CD4-positive, alpha-beta T cell treated with Interleukin-6 for 4 hours (primary cell): Measurements from ENCODE around the gene METTL6.
"Not testable (repeated sequence)": the region's sequence is repeated elsewhere in the genome, so short reads cannot be mapped to it uniquely, and the experiment has no call there.

Experiments used
- DNase-seq: peaks from one replicate; pipeline ENCODE4 v3.0.0-alpha.2; 2020; ENCODE audit warnings: mixed read lengths

METTL6 gene

DNA sequence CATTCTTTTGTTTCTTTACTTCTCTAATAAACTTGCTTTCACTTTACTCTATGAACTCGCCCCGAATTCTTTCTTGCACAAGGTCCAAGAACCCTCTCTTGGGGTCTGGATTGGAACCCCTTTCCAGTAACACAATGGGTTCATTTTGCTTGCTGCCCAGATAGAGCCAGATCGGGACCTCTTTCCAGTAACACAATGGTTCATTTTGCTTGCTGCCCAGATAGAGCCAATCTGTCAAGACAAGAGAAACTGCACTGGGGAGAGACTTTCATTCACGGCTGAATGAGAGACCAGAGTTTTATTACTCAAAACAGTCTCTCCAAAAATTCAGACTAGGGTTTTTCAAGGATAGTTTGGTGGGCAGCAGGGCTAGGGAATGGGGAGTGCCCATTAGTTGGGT is 25.4 kb downstream of the METTL6 start:
- DNase-seq: no peak

DNA sequence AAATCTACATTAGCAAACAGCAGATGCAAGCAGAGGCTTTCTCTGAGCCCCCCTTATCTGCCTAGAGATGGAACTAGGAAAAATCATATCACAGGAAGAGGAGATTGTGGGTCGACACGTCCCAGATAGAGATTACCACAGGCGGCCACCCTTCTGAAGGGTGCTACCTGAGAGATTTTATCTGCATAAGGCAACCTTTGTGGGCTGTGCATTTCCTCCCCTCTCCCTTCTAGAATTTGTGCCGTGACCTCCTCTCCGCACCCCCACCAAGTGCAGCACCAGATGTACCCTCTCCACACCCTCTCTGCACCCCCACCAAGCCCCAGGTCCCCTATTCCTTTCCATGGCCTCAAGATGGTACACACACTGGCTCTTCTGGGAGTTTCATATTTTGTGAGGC is 27.4 kb downstream of the METTL6 start:
- DNase-seq: peak; percentile 14

DNA sequence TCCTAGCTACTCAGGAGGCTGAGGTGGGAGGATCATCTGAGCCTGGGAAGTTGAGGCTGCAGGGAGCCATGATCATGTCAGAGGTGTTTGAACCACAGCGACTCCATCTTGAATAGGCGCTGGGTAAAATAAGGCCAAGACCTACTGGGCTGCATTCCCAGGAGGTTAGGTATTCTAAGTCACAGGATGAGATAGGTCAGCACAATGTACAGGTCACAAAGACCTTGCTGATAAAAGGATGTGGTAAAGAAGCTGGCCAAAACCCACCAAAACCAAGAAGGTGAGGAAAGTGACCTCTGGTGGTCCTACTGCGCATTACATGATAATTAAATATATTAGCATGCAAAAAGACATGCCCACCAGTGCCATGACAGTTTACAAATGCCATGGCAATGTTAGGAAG is 28.6 kb downstream of the METTL6 start:
- DNase-seq: peak; percentile 6

DNA sequence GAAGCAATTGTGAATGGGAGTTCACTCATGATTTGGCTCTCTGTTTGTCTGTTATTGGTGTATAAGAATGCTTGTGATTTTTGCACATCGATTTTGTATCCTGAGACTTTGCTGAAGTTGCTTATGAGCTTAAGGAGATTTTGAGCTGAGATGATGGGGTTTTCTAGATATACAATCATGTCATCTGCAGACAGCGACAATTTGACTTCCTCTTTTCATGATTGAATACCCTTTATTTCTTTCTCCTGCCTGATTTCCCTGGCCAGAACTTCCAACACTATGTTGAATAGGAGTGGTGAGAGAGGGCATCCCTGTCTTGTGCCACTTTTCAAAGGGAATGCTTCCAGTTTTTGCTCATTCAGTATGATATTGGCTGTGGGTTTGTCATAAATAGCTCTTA is 34.1 kb downstream of the METTL6 start:
- DNase-seq: not testable (repeated sequence)

DNA sequence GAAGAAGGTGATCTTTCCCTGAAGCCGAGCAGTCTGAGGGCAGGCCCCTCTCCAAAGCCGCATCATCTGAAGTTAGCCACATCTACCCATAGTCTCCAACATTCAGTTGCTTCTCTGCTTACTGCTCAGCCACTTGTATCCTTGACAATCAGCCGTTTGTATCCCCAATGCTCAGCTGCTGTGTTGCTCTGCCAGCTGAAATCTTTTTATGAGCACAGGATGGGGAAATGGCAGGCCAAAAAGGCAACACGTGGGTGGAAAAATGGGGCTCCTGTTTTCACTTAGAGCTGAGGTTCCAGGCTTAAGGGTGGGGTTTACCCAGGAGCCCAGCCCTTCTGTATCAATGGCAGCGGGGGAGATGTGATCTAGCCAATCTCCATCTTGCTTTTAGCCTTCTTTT is 36.3 kb downstream of the METTL6 start:
- DNase-seq: no peak

DNA sequence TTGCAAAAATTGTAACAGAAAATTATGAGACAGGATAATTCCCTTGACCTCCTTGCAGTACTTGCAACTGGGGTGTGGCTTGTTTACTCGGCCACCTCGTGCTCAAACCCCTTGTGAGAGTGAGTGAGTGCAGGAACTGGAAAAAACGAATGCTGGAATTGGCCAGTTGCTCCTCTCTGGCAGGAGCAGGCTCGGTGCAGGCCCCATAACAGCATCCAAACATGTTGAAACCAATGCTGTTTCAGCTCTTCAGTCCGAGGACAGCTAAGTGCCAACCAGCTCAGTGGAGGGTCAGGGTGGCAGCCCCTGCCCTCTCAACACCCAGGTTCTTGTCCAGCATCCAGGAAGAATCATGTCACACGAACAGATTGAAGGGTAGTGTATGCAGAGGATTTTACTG is 36.9 kb downstream of the METTL6 start:
- DNase-seq: no peak

DNA sequence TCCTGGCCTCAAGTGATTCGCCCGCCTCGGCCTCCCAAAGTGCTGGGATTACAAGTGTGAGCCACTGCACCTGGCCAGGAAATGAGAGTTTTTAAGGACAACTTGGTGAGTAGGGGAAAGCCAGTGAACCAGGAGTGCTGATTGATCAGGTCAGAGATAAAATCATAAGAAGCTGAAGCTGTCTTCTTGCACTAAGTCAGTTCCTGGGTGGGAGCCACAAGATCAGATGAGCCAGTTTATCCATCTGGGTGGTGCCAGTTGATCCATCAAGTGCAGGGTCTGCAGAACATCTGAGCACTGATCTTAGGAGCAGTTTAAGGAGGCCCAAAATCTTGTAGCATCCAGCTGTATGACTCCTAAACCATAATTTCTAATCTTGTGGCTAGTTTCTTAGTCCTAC is 39.0 kb downstream of the METTL6 start:
- DNase-seq: not testable (repeated sequence)

DNA sequence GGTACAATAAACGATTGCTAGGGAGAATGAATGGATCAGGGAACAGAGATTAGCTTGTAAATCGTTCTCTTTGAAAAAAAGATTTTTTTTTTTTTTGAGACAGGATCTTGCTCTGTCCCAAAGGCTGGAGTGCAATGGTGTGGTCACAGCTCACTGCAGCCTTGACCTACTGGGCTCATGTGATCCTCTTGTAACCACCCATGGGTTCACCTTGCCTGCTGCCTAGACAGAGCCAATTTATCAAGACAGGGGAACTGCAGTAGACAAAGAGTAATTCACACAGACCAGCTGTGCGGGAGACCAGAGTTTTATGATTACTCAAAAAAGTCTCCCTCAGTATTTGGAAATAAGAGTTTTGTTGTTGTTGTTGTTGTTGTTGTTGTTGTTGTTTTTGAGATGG is 39.6 kb downstream of the METTL6 start:
- no peak for DNase-seq

DNA sequence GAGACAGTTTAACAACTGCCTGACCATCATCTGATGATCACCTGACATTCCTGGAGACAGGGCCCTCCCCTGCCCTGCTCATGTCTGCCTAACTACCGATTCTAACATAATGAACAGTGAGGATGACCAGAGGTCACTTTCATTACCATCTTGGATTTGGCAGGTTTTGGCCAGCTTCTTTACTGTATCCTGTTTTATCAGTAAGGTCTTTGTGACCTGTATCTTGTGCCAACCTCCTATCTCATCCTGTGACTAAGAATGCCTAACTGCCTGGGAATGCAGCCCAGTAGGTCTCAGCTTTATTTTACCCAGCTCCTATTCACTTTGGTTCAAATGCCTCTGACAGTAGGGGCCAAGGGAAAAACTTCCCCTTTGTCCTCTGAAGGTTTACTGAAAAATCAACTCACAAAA is 40.2 kb downstream of the METTL6 start:
- DNase-seq: no peak

DNA sequence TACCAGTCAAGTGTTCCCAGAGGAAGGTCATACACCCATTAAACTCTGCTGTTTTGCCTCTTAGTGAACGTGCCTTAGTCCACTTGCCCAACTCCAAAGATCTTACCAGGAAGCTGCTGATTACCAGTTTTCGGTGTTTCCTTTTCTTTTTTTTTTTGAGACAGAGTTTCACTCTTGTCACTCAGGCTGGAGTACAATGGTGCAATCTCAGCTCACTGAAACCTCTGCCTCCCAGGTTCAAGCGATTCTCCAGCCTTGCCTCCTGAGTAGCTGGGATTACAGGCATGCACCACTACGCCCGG is 40.7 kb downstream of the METTL6 start:
- DNase-seq: not testable (repeated sequence)

DNA sequence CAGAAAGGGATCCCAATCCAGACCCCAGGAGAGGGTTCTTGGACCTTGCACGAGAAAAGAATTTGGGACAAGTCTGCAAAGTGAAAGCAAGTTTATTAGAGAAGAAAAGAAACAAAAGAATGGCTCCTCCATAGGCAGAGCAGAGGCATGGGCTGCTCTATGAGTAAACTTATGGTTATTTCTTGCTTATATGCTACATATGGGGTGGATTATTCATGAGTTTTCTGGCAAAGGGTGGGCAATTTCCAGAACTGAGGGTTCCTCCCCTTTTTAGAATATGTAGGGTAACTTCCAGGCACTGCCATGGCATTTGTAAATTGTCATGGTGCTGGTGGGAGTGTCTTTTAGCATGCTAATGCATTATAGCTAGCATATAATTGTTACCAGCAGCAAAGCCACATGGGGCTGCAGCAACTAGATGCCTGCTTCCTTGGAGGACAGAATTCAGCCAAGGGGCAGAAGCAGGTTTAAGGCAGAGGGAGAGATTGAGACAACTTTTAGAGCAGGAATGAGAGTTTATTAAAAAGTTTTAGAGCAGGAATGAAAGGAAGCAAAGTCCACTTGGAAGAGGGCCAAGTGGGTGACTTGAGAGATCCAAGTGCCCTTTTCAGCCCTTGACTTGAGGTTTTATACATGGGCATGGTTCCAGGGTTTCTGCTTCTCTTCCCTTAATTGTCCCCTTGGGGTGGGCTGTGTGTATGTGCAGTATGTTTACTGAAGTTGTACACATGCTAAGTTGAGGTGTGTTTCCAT is 41.3 kb downstream of the METTL6 start:
- DNase-seq: no peak

DNA sequence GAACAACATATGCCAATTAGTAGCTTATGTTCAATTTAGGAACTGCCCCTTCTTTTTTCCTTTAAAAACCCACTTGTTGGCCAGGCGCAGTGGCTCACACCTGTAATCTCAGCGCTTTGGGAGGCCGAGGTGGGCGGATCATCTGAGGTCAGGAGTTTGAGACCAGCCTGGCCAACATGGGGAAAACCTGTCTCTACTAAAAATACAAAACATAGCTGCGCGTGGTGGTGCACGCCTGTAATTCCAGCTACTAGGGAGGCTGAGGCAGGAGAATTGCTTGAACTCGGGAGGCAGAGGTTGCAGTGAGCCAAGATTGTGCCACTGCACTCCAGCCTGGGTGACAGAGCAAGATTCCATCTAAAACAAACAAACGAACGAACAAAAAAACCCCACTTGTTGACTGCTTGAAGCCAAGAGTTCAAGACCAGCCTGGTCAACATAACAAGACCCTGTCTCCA is 42.1 kb downstream of the METTL6 start:
- DNase-seq: not testable (repeated sequence)

DNA sequence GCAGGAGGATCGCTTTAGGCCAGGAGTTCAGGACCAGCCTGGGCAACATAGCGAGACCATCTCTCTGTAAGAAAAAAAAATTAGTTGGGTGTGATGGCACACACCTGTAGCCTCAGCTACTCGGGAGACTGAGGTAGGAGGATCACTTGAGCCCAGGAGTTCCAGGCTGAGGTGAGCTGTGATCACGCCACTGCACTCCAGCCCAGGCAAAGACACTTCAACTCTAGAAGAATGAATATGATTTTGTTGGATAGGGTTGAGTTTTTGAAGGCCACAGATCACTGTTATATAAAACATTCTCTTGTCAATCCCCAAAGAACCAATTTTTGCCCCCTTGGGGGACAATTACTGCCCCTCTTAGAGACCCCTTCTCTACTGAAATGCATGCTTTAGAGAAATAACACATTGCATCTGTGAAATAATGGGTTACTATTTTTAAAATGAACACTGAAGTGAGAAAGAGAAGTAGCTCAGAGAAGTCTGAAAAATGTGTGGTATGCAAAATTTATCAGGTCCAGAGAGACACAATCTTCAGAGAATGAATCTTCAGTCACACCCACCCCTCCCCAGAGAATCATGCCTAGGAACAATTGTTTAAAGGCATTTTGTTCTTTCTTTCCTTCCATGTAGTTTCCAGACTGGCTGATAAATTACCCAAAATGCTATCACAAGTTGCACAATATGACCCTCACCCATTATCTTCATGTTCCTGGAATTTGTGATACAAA is 42.7 kb downstream of the METTL6 start:
- DNase-seq: no peak

DNA sequence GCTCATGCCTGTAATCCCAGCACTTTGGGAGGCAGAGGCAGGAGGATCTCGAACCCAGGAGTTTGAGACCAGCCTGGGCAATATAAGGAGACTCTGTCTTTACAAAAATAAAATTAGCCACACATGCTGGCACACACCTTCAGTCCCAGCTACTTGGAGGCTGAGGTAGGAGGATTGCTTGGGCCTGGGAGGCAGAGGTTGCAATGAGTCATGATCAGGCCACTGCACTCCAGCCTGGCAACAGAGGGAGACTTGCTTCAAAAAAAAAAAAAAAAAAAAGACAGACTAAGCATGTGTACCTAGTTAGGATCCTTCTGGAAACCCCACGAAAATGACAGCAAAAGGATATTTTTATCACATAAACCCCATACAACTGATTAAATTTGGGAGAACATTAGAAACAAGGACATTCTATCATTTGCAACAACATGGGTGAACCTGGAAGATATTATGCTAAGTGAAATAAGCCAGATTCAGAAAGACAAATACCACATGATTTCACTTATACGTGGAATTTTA is 44.9 kb downstream of the METTL6 start:
- no peak for DNase-seq

DNA sequence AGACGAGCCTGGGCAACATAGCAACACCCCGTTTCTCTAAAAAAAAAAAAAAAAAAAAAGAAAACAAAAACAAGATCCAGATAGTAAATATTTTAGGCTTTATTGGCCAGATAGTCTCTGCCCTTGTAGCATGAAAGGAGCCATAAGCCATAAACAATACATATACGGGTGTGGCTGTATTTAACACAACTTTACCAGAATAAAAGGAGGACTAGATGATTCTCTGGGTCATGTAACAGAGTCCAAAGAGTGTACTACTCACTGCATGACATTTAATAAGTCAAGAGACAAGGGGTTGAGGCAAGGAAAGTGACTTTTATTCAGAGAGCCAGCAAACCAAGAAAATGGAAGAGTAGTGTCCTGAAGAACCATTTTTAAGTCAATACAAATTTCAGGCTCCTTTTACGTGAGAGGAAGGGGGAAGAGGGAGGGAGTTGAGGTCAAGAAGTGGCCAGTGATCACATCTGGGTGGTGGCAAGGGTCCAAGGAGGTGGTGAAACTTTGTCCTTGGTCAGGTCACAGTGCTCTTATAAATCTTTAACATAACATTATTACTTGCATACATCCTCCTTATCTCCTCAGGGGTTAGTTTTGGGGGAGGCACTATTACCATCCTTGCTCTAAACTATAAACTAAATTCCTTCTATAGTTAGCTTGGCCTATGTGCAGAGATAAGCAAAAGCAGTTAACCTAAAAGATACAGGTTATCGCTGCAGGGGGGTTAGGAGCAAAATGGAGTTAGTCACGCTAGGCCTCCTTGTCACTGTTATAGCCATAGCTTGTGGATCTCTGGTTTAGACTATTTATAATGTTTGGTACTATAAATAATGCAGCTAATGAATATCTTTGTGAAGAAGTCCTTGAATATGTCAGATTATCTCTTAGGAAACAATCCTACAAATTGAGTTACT is 46.1 kb downstream of the METTL6 start:
- no peak for DNase-seq

DNA sequence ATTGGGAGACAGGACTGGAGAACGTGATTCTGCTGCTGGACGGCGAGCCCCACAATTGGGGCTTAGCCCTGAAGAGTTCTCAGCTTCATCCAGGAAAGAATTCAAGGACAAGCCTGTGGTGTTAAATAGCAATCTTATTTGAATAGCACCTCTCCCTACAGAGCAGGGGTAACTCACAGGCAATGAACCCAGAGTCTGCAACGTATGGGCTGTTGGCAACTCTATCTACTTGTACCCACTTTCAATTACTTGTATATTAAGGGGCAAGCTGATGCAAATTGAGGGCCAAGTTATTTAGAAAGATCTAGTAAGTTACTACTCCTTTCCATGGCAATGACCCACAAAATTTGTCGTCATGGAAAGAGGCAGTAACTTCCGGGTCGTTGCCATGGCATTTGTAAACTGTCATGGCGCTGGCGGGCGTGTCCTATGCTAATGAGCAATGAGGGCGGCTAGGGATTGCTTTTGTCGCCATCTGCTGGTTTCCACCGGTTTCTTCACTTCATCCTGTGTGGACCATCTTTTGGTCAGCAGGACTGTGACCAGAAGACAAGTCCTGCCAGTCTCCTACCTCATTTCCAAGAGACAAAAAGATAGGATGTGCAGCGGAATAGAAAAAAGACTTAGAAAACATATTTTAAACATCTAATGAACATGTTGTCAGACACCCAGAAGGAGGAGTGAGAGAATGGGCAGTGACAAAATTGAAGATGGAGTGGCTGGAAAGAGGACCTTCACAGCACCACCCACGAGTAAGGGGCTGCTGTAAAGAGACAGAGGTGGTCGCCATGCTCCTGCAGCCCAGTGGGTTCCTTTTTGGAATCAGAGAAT is 49.2 kb downstream of the METTL6 start:
- DNase-seq: peak; percentile 93

DNA sequence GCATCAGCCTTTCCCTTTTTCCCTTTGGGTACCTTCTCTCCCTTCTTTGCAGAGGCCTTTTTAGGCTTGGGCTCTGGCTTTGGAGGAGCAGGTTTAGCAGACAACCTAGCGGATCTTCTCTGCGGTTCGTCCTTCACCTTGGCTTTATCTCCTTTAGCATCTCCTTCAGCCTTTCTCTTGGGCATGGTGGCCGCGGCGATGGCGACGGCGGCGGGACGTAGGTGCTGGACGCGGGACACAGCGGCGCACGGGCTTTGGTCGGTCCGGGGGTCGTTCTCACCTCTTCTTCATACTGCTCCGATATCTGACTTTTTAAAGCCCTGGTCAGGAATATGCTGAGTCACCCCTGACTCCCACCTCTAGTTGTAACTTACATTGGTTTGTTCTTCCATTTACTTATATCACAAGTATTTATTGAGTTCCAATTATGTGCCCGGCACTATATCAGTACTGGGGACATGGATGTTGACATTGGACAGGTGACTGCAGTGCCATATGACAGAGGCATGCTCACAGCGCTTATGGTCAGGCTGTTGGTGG is 51.8 kb downstream of the METTL6 start:
- DNase-seq: no peak

DNA sequence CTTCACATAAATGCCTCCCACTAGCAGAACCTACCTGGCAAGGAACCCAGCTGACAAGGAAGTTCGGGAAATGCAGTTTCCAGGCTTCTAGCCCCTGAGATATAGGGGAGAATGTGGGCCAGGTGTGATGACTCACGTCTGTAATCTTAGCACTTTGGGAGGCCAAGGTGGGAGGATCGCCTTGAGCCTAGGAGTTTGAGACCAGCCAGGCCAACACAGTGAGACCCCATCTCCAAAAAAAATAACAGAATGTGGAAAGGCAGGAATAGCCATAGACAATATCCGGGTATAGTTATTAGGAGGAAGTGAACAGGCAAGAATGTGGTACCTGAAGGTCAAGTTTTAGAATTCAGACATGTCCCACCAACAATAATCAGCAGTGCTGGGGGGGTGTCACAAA is 54.4 kb downstream of the METTL6 start:
- no peak for DNase-seq

DNA sequence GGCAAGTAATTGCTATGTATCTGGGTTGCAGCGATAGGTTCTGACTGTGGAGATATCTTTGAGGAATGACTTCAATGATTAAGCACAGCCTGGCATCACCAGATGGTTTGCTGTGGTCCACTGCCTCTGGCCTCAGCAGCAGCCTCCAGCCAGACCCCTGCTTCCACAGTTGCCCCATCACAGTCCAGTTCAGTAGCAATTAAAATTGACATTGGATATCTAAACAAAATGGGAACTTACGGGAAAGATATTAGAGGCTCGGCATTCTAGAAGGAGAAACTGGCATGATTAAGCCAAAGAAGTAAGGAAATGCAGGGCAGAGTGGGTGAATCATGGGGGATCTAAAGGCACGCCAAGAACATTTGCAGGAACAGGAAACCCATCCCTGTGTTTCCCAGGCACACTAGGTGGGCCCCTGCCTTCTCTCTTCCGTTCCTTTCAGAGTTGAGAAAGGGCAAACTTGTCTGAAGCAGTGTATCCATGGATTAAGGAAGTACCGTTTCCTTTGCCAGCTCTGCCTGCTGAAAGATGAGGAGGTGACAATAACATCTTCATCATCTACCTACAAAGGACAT is 58.7 kb downstream of the METTL6 start:
- DNase-seq: no peak

DNA sequence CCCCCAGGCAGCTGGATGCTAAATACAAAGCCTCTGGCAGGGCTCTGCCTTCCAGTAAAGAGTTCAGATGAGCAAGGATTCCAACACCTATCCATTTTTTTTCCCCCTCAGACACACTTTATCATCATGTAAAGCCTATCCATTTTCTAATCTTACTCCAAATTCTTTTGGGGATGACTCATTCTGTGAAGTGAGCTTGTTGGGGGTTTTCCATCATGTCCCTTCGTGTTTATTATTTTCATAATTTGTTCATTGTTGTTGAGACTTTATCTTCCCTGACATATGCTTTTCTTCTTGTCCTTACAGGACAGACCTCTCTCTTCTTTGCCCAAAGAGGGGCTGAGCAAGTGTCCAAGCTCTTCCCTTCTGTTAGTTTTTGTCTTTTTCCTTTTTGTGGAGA is 60.3 kb downstream of the METTL6 start:
- DNase-seq: no peak

DNA sequence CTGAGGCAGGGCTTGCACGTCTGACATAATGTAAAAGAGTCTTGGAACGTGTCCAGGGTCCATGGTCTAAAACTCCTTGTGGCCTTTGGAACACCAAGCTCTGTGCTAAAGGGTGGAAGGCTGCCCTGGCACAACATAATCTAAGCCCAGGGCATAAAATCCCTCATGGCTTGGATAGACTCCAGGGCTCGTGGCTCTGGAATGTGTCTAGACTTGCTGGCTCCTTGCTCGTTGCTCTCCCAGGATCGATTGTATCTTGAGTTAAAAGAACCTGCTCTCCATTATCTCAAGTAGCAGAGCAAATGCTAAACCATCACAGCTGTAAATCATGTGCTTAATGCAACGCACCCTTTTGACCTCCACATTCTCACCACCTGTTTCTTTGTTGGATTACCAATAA is 63.3 kb downstream of the METTL6 start:
- DNase-seq: not testable (repeated sequence)
